SK-MEL-5 (cell line): ENCODE data around the gene NFS1. TPM values are rescaled to one million over a fixed set of nuclear protein-coding genes. Genes with fewer than 3 reads are reported as not detected.
A peak's percentile ranks its signal among the peaks of the same experiment; 100 is the strongest.

Source experiments
- DNase-seq: peaks from one replicate; pipeline ENCODE4 v3.0.0-alpha.2; 2016; ENCODE audit warnings: low read depth, low spot score
- in situ Hi-C: cut with HindIII; loops from 2 replicates; pipeline ENCODE4 v1.10.0; 2016; ENCODE audit warnings: low sequenced_read_pairs, high pct_unique_total_duplicates, low pct_unique_long_range_greater_than_20kb
- small RNA-seq, 2 experiments: library from RNA; depleted of rRNA; stranded (forward); fragments of <200 nt; gene quantifications; one replicate each; pipeline ENCODE3, GENCODE V24; 2014
- total RNA-seq: library from RNA; depleted of rRNA; stranded (reverse); fragments of >200 nt; shearing (Covaris generic); gene quantifications from 2 replicates; pipeline ENCODE4 v1.2.3, GENCODE V29; 2014; rRNA removed

NFS1 gene
- total RNA-seq, 1 experiment from 2014 or later: 78.1 TPM

GRCh38 chr20:35632539-35633115 lies 66.5 kb downstream of the NFS1 start:
- DNase-seq: no peak
- in situ Hi-C loops: no loop called here

- in situ Hi-C loops: no loop called here
- no peak for DNase-seq
These were observed 68.5 kb downstream of the NFS1 start for GRCh38 chr20:35630636-35631035.

- in situ Hi-C loops: no loop called here
- no peak for DNase-seq
These were observed 69.6 kb downstream of the NFS1 start for GRCh38 chr20:35629427-35630145.

- in situ Hi-C loops: no loop called here
- no peak for DNase-seq
These were observed 72.0 kb downstream of the NFS1 start for GRCh38 chr20:35627121-35627520.

- in situ Hi-C loops: no loop called here
- DNase-seq: no peak
These were observed 72.7 kb downstream of the NFS1 start for GRCh38 chr20:35626386-35627001.

- DNase-seq: no peak
- in situ Hi-C loops: no loop called here
These were observed 73.4 kb downstream of the NFS1 start for GRCh38 chr20:35625584-35626385.

- DNase-seq: peak; percentile 51
- in situ Hi-C loops: no loop called here
These were observed 77.6 kb downstream of the NFS1 start for GRCh38 chr20:35621560-35621946.

- no peak for DNase-seq
- in situ Hi-C loops: no loop called here
These were observed 78.2 kb downstream of the NFS1 start for GRCh38 chr20:35620818-35621559.

GRCh38 chr20:35619196-35620095 lies 79.7 kb downstream of the NFS1 start:
- in situ Hi-C loops: no loop called here
- DNase-seq: peak; percentile 93

- in situ Hi-C loops: no loop called here
- DNase-seq: peak; percentile 20
These were observed 80.7 kb downstream of the NFS1 start for GRCh38 chr20:35618263-35619131.

Small RNA genes within 50 kb of the gene (small RNA-seq; reads per million reads assigned to genes)
- 0 reads per million in 2 experiments for gene RNU6-759P

Other genes starting within 250 kb of the NFS1 start
- gene CEP250, start 243.8 kb downstream of the NFS1 start, total RNA-seq: 36.5 and 39.3 TPM in 2 replicates
- not detected in 2 replicates for gene C20orf173, start 169.7 kb downstream of the NFS1 start, total RNA-seq
- 373 and 383 TPM in 2 replicates for gene ERGIC3, start 157.3 kb downstream of the NFS1 start, total RNA-seq
- 1.8 and 2.7 TPM in 2 replicates for gene SPAG4, start 83.5 kb downstream of the NFS1 start, total RNA-seq
- 72.4 and 84.6 TPM in 2 replicates for gene CPNE1, start 34.5 kb downstream of the NFS1 start, total RNA-seq
- 57.2 and 61.7 TPM in 2 replicates for gene RBM12, start 34.5 kb downstream of the NFS1 start, total RNA-seq
- gene ROMO1, start 53 bp upstream of the NFS1 start, total RNA-seq: 250 and 273 TPM in 2 replicates
- gene RBM39, start 42.9 kb upstream of the NFS1 start, total RNA-seq: 286 and 303 TPM in 2 replicates
- 44.4 and 44.6 TPM in 2 replicates for gene PHF20, start 72.7 kb upstream of the NFS1 start, total RNA-seq